Measurements from ENCODE around the gene SLC35E1.
"Not testable (repeated sequence)": the region's sequence is repeated elsewhere in the genome, so short reads cannot be mapped to it uniquely, and the experiment has no call there.

The SLC35E1 gene

GRCh38 chr19:16522559-16523377 is 49.4 kb downstream of the SLC35E1 start:
- DNase-seq (ENCODE audit: low read depth in 3 of 3): no peak

GRCh38 chr19:16521715-16522289 is 50.4 kb downstream of the SLC35E1 start:
- DNase-seq (ENCODE audit: low read depth in 3 of 3): no peak

GRCh38 chr19:16520986-16521624 is 51.1 kb downstream of the SLC35E1 start:
- DNase-seq (ENCODE audit: low read depth in 3 of 3): no peak

- no peak for DNase-seq (ENCODE audit: low read depth in 3 of 3)
Measured at GRCh38 chr19:16520074-16520973, 51.9 kb downstream of the SLC35E1 start.

GRCh38 chr19:16519230-16519687 is 53.0 kb downstream of the SLC35E1 start:
- no peak for DNase-seq (ENCODE audit: low read depth in 3 of 3)

- no peak for DNase-seq (ENCODE audit: low read depth in 3 of 3)
Measured at GRCh38 chr19:16518483-16519229, 53.6 kb downstream of the SLC35E1 start.

- no peak for DNase-seq (ENCODE audit: low read depth in 3 of 3)
Measured at GRCh38 chr19:16518061-16518460, 54.2 kb downstream of the SLC35E1 start.

- no peak for DNase-seq (ENCODE audit: low read depth in 3 of 3)
Measured at GRCh38 chr19:16516923-16517610, 55.1 kb downstream of the SLC35E1 start.

- no peak for DNase-seq (ENCODE audit: low read depth in 3 of 3)
Measured at GRCh38 chr19:16516381-16516780, 55.8 kb downstream of the SLC35E1 start.

GRCh38 chr19:16514383-16515019 is 57.7 kb downstream of the SLC35E1 start:
- DNase-seq (ENCODE audit: low read depth in 3 of 3): no peak

GRCh38 chr19:16512611-16513010 is 59.6 kb downstream of the SLC35E1 start:
- DNase-seq (ENCODE audit: low read depth in 3 of 3): not testable (repeated sequence)

GRCh38 chr19:16509141-16510061 is 62.8 kb downstream of the SLC35E1 start:
- DNase-seq (ENCODE audit: low read depth in 3 of 3): no peak

- no peak for DNase-seq (ENCODE audit: low read depth in 3 of 3)
Measured at GRCh38 chr19:16508546-16508945, 63.7 kb downstream of the SLC35E1 start.

GRCh38 chr19:16506961-16507360 is 65.3 kb downstream of the SLC35E1 start:
- no peak for DNase-seq (ENCODE audit: low read depth in 3 of 3)

GRCh38 chr19:16506161-16506560 is 66.1 kb downstream of the SLC35E1 start:
- not testable (repeated sequence) for DNase-seq (ENCODE audit: low read depth in 3 of 3)

- no peak for DNase-seq (ENCODE audit: low read depth in 3 of 3)
Measured at GRCh38 chr19:16504271-16504670, 67.9 kb downstream of the SLC35E1 start.

Measured in stimulated activated CD4-positive, alpha-beta T cell treated with anti-CD3 and anti-CD28 coated beads, TNF-alpha, amount 100 ng/mL, for 4 hours (primary cell).